ENCODE data around the gene TRIM37. TPM values are rescaled to one million over a fixed set of nuclear protein-coding genes. Genes with fewer than 3 reads are reported as not detected.

TRIM37 gene
- total and polyA plus RNA-seq, 2 of the 8 experiments (the other 6 are each of a cell fraction or from before 2014, with no cell fraction given) = 38.2 to 57.0 TPM

- H3K27ac ChIP-seq (ENCODE audit: low read depth, low read length) = no peak overlapping the region
- no peak overlapping the region for H2BK15ac ChIP-seq (ENCODE audit: low read length)
- no peak overlapping the region for H3K23ac ChIP-seq (ENCODE audit: insufficient read length)
- no peak overlapping the region for H4K8ac ChIP-seq (ENCODE audit: extremely low read depth, insufficient read depth, low read length)
- no peak overlapping the region for H2BK5ac ChIP-seq (ENCODE audit: low read depth, low read length)
- H2BK20ac ChIP-seq (ENCODE audit: low read length) = no peak overlapping the region
- H3K56ac ChIP-seq (replicated peaks; ENCODE audit: insufficient read length, low read depth, low read length) = no peak overlapping the region
- H3K9ac ChIP-seq (replicated peaks in 1 of 4; ENCODE audit: extremely low read depth in 1 of 4, low read depth in 3 of 4, low read length in 3 of 4) = no peak overlapping the region
- H3K79me2 ChIP-seq (ENCODE audit: control insufficient read depth in 1 of 2, insufficient read depth in 2 of 2, low read length in 2 of 2) = peaks cover 2 to 65% of the 10 kb centered on the region in 2 experiments; a peak in 3 of 4 replicates
- no peak overlapping the region for H3K4ac ChIP-seq (replicated peaks; ENCODE audit: insufficient read length, low read depth, low read length)
- no peak for DNase-seq (ENCODE audit: low read depth in 1 of 2, low spot score in 2 of 2)
- H3K27me3 ChIP-seq (replicated peaks in 1 of 4; ENCODE audit: control insufficient read depth in 3 of 4, extremely low read depth in 1 of 4, insufficient read depth in 3 of 4, low read length in 3 of 4) = no peaks in the 10 kb centered on the region
- POLR2A ChIA-PET (ENCODE audit: partially characterized antibody) = interaction anchor here (0.6 to 1.5 kb wide), 6 partner anchors 9 to 437 kb away, joined by 3 to 5 read pairs (median 4); partner anchors contain the start of gene TRIM37
- peaks cover 0 to 14% (median 2%) of the 10 kb centered on the region in 4 experiments; a peak in 5 of 8 replicates for H3K36me3 ChIP-seq (ENCODE audit: control insufficient read depth in 2 of 4, insufficient read depth in 4 of 4, low read length in 3 of 4)
- H4K5ac ChIP-seq (ENCODE audit: insufficient read length, low read depth, low read length) = no peak overlapping the region
- no peaks in the 10 kb centered on the region for H3K9me3 ChIP-seq (ENCODE audit: insufficient read depth in 2 of 2, low read depth in 1 of 2, low read length in 1 of 2)
- no peak overlapping the region for H2AK5ac ChIP-seq (ENCODE audit: low read depth, low read length)
- H3K14ac ChIP-seq (ENCODE audit: insufficient read length) = no peak overlapping the region
- H3K4me3 ChIP-seq (ENCODE audit: extremely low read depth in 1 of 4, insufficient read depth in 2 of 4, low read depth in 3 of 4, low read length in 4 of 4) = no peak overlapping the region
- H3K18ac ChIP-seq (ENCODE audit: extremely low read depth, low read length) = no peak overlapping the region
- no peak for FAIRE-seq
- H3K79me1 ChIP-seq (ENCODE audit: low read depth, low read length) = no peaks in the 10 kb centered on the region; the same call in 1 of the 2 replicates
- no peaks in the 10 kb centered on the region for H4K20me1 ChIP-seq (replicated peaks in 1 of 2; ENCODE audit: control insufficient read depth in 1 of 2, insufficient read depth in 2 of 2, low read length in 2 of 2)
- 82% methylated on average over 6 of the region's 6 CpGs; no CpG with 5 or more reads in 1 of the 2 experiments for WGBS, 2 experiments (ENCODE audit: extremely low coverage in 1 of 2, insufficient coverage in 1 of 2, insufficient read length in 1 of 2, insufficient replicate concordance in 2 of 2, low coverage in 1 of 2, low lambda C conversion rate in 2 of 2, missing lambda C conversion rate in 1 of 2)
- H3K4me1 ChIP-seq (replicated peaks in 1 of 4; ENCODE audit: control insufficient read depth in 3 of 4, insufficient read depth in 4 of 4, low read length in 3 of 4) = no peaks in the 10 kb centered on the region
- H2BK12ac ChIP-seq (ENCODE audit: low read depth, low read length) = no peak overlapping the region
- no peak overlapping the region for H3K4me2 ChIP-seq (ENCODE audit: insufficient read depth in 1 of 2, low read depth in 2 of 2, low read length in 2 of 2)
- H3K23me2 ChIP-seq (ENCODE audit: low read depth, low read length) = no peaks in the 10 kb centered on the region; the same call in 1 of the 2 replicates
- CTCF ChIA-PET (ENCODE audit: partially characterized antibody) = interaction anchor here (0.6 to 0.7 kb wide), 3 partner anchors 66 to 1990 kb away, joined by 3 to 4 read pairs (median 3); no protein-coding TSS in a partner anchor
- H2BK120ac ChIP-seq (replicated peaks; ENCODE audit: low read depth, low read length) = no peak overlapping the region
- H4K91ac ChIP-seq (replicated peaks; ENCODE audit: insufficient read length, low read length) = no peak overlapping the region
- no peak overlapping the region for H2AFZ ChIP-seq (ENCODE audit: low read length)
- TF ChIP-seq RFX5 (IDR thresholded peaks at IDR 0.05; ENCODE audit: borderline replicate concordance, low read depth, low read length) (no peak), KDM1A (IDR thresholded peaks at IDR 0.05; ENCODE audit: borderline replicate concordance, low read length) (no peak), FOSL1 (IDR thresholded peaks at IDR 0.05; ENCODE audit: insufficient read depth, low read depth, low read length) (no peak), TCF12 (IDR thresholded peaks at IDR 0.05; ENCODE audit: low read depth, low read length) (no peak), NANOG (IDR thresholded peaks at IDR 0.05; ENCODE audit: insufficient read depth, low read depth, low read length, poor library complexity, severe bottlenecking) (no peak), YY1 (IDR thresholded peaks at IDR 0.05; ENCODE audit: low read depth, low read length) (no peak), CEBPB (IDR thresholded peaks at IDR 0.05; ENCODE audit: low read depth, low read length) (no peak), EP300 (IDR thresholded peaks at IDR 0.05; ENCODE audit: borderline replicate concordance in 1 of 2, low read depth in 2 of 2, low read length in 2 of 2) (no peak), MAFK (IDR thresholded peaks at IDR 0.05; ENCODE audit: low read depth, low read length) (no peak), BRCA1 (IDR thresholded peaks at IDR 0.05; ENCODE audit: low read depth, low read length) (no peak), SRF (IDR thresholded peaks at IDR 0.05; ENCODE audit: low read depth, low read length) (no peak), CBX8 (IDR thresholded peaks at IDR 0.05; ENCODE audit: borderline replicate concordance, low read depth, low read length) (no peak), TAF1 (IDR thresholded peaks at IDR 0.05; ENCODE audit: low read depth, low read length) (no peak)
Observed at GRCh38 chr17:59094861-59095530, 11.7 kb downstream of the TRIM37 start.

Measured in H1 (cell line).